GM10266 (cell line): ENCODE results near the gene PRDX1.
"Not testable (repeated sequence)": the region's sequence is repeated elsewhere in the genome, so short reads cannot be mapped to it uniquely, and the experiment has no call there.

ENCODE experiments used
- DNase-seq: peaks from one replicate; pipeline ENCODE4 v3.0.0; 2012; ENCODE audit errors: extremely low spot score
- CTCF ChIP-seq: IDR thresholded peaks from 2 replicates; pipeline ENCODE4 v1.5.1; 2012; ENCODE audit warnings: mild to moderate bottlenecking, low read depth; ENCODE audit not compliant: control insufficient read depth, insufficient read depth; ENCODE audit errors: missing control alignments

PRDX1 gene

DNA sequence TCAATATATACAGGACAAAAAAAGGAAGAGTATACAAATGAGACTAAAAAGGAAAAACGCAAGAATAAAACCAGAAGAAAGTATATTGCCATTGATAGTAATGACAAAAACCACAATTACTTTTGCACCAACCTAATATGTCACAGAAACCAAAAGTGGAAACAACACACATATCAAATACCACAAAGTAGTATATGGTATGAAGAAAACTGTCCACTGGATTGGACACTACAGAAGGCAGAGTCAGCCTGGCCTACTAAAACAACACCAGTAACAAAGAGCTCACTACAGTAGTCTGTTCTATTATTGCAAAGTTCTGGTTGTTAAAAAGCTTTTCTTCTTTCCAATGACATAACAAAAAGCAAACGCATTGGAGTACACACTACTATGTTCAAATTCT, 48.4 kb downstream of the PRDX1 start:
- TF ChIP-seq CTCF = no peak
- no peak for DNase-seq

GRCh38 chr1:45470306-45470798, 51.3 kb downstream of the PRDX1 start:
- TF ChIP-seq CTCF = no peak

DNA sequence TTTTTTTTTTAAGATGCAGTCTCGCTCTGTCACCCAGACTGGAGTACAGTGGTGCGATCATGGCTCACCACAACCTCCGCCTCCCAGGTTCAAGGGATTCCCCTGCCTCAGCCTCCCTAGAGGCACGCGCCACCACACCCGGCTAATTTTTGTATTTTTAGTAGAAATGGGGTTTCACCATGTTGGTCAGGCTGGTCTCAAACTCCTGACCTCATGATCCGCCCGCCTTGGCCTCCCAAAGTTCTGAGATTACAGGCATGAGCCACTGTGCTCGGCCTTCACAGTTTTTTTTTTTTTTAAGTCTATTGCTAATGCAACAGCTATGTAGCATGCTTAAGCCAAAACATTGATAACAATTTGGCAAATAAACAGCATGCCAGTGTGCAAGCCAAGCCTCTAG, 54.3 kb downstream of the PRDX1 start:
- DNase-seq = not testable (repeated sequence)

More at GRCh38 chr1:45470306-45470798, 51.3 kb downstream of the PRDX1 start:
- DNase-seq = no peak

- no peak for DNase-seq
- TF ChIP-seq CTCF = no peak
Measured at GRCh38 chr1:45465277-45465676, 56.4 kb downstream of the PRDX1 start.
